HEK293T (cell line): ENCODE measurements around the gene SRGAP1.

ENCODE experiments used
- BHLHE40 ChIP-seq: fragments of 450-650 bp; IDR thresholded peaks from 2 replicates; pipeline ENCODE4 v1.6.1; 2016; ENCODE audit warnings: mild to moderate bottlenecking, moderate library complexity, borderline replicate concordance
- CTBP1 ChIP-seq: fragments of 450-650 bp; IDR thresholded peaks from 2 replicates; pipeline ENCODE4 v1.6.1; 2016; ENCODE audit warnings: borderline replicate concordance
- ELF4 ChIP-seq: fragments of 450-650 bp; IDR thresholded peaks from 2 replicates; pipeline ENCODE4 v1.6.1; 2017; ENCODE audit warnings: antibody characterized with exemption
- FOXA1 ChIP-seq: fragments of 450-650 bp; IDR thresholded peaks from 2 replicates; pipeline ENCODE4 v1.6.1; 2016; ENCODE audit warnings: mild to moderate bottlenecking
- FOXM1 ChIP-seq: fragments of 450-650 bp; IDR thresholded peaks from 2 replicates; pipeline ENCODE4 v1.6.1; 2017; ENCODE audit warnings: mild to moderate bottlenecking, borderline replicate concordance
- SP1 ChIP-seq: fragments of 450-650 bp; IDR thresholded peaks from 2 replicates; pipeline ENCODE4 v1.6.1; 2017
- SUZ12 ChIP-seq: fragments of 450-650 bp; IDR thresholded peaks from 2 replicates; pipeline ENCODE4 v1.6.1; 2016; ENCODE audit warnings: mild to moderate bottlenecking
- TF ChIP-seq, protein P1 (sequence below): fragments of 450-650 bp; IDR thresholded peaks from 2 replicates; pipeline ENCODE4 v1.6.1; 2016

DNA sequence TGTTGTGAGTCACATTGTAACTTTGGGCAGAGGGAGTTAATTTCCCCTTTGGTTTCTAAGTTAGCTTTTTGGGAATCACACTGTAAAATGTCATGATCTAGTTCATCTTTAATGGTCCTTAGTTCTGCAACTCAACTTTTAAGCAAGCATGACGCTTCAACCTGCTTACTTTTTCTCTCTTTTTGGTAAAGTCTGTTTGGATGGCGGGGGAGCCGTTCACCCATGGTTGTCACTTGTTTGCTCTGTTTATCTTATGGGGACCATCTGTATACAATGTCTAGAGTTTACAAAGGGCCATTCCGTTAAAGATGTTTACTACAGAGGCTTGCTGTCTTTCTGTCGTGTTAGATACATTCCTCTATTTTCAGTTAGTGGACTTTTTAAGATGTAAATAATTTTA is 172.0 kb downstream of the SRGAP1 start:
- TF ChIP-seq ELF4 (no peak), FOXM1 (no peak), CTBP1 (no peak), BHLHE40 (no peak), FOXA1 (no peak), SUZ12 (no peak), SP1 (no peak)
- TF ChIP-seq, protein P1, sequence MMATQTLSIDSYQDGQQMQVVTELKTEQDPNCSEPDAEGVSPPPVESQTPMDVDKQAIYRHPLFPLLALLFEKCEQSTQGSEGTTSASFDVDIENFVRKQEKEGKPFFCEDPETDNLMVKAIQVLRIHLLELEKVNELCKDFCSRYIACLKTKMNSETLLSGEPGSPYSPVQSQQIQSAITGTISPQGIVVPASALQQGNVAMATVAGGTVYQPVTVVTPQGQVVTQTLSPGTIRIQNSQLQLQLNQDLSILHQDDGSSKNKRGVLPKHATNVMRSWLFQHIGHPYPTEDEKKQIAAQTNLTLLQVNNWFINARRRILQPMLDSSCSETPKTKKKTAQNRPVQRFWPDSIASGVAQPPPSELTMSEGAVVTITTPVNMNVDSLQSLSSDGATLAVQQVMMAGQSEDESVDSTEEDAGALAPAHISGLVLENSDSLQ: no peak
